Stimulated activated CD8-positive, alpha-beta memory T cell treated with anti-CD3 and anti-CD28 coated beads, Interleukin-12 subunit alpha, Interleukin-12 subunit beta, amount 100 ng/mL, for 1 hour (primary cell): Measurements from ENCODE around the gene SRPRB.

ENCODE experiments used
- DNase-seq: peaks from one replicate; pipeline ENCODE4 v3.0.0-alpha.2; 2020; ENCODE audit warnings: low read depth

The SRPRB gene

DNA sequence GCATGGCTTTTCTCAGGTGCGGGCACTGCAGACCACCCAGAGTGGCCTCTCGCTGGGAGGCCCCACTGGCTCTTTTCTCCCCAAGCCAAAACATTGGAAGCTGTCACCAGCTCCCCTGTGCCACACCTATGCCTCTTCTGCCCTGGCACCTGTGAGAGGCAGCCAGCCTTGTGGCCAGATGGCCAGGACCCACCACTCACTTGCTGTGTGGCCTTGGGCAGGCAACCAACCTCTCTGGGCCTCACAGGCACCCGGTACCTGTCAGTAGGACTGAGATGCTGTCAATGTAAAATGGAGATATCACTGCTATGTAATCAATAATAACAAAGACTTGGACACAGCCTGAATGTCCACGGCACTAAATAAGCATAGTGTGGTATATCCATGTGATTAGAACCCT lies 36.5 kb downstream of the SRPRB start:
- no peak for DNase-seq

DNA sequence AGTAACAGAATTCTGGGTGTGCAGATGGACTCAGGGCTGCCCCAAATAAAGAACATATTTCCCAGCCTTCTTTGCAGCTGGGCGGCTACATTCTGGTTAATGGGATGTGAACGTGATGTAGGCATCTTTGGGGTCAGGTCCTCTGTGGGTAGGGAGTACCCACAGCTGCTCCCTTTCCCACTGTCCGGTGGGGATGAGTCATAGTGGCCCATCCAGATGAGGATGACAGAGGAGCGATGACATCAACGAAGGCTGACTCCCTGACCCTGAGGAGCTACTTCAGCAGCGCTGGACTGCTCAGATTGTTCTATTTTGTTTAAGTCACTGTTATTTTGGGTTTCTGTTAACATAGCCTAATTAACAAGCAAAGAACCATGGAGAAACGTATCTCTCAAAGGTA lies 38.0 kb downstream of the SRPRB start:
- DNase-seq: no peak

DNA sequence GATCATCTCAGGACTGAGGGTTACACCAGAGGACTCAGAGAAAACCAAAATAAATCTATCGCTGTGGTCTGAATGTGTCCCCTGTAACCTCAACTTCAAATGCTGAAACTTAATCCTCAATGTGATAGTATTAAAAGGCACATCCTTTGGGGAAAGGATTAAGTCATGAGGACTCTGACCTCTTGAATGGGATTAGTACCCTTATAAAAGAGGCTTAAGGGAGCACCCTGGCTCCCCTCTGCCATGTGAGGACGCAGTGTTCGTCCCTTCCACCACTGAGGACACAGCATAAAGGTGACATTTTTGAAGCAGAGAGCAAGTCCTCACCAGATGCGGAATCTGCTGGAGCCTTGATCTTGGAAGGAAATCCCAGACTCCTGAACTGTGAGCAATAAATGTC lies 39.5 kb downstream of the SRPRB start:
- no peak for DNase-seq

DNA sequence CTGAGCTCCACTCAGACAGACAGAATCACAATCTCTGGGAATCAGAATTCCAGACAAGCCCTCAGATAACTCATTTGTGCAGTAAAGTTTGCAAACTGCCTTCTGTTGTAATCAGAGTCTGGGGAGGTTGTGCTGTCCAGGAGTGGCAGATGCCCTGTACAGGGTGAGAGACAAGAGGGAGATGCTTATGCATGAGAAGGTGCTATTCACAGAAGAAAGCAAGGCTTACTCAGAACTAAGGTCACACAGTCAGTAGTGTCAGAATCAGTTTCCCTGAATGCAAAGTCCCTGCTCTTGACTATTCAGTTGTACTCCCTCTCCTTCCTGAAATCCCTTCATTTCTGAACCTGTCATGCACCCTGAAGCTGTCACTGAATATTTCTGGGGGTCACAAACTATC lies 43.7 kb downstream of the SRPRB start:
- DNase-seq: no peak

DNA sequence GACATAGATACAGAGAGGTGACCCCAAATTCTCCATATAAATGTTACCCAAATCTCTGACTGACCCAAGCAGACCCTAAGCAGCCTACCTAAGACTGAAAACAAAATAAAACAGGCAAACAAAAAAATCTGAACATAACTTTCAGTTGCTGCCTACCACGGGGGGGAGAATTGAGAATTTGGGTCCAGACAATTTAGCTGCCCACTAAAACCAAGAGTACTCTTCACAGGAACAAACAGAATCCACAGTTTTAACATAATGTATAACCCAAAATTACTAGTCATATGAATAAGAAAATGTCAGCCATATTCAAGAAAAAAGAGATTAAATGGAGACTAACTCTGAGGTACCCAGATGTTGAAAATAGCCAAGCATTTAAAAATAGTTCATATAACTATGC lies 44.4 kb downstream of the SRPRB start:
- no peak for DNase-seq

DNA sequence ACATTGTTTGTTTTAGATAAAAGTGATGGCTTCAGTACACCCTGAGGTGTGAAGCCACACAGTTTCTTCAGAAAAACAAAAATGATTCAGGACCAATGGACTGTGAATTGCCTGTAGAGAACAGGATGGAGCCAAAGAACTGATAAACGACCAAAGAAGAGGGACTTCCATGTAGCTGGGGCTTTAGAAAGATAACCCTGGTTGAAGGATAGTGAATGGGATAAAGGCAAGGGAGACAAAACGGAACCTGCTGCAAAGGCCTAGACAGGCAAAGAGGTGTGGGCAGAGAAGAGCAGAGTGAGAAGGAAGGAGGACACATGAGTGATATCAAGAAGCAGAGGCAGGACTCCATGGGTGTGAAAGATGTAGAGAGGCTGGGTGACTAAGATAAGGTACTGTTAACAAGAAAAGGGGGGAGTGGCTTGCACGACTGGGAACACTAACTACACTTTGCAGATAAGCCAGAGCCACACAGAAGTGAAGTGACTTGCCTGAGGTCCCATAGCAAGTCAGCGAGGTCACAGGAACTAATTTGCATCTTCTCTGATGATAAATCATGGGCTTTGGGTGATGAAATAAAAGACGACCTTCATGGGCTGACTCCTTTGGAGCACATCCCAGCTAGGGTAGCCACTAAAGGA lies 45.8 kb downstream of the SRPRB start:
- DNase-seq: no peak

DNA sequence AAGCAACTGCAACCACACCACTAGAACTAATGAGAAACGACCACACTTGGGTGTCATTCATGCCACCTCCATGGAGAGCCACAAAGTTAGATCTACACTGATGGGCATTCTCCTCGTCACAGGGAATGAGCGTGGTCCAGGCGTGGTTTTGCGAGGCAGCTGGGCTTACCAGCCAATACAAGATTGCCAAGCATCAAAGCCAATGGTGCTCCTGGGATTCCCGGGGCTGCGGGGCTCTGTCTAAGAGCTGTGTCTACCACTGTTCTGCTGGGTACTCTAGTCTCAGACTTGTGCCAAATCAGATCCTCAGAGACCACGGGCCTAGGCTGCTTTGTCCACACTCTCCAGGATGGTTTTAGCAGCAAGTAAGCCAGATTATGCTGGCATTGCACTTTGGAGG lies 46.3 kb downstream of the SRPRB start:
- DNase-seq: no peak

DNA sequence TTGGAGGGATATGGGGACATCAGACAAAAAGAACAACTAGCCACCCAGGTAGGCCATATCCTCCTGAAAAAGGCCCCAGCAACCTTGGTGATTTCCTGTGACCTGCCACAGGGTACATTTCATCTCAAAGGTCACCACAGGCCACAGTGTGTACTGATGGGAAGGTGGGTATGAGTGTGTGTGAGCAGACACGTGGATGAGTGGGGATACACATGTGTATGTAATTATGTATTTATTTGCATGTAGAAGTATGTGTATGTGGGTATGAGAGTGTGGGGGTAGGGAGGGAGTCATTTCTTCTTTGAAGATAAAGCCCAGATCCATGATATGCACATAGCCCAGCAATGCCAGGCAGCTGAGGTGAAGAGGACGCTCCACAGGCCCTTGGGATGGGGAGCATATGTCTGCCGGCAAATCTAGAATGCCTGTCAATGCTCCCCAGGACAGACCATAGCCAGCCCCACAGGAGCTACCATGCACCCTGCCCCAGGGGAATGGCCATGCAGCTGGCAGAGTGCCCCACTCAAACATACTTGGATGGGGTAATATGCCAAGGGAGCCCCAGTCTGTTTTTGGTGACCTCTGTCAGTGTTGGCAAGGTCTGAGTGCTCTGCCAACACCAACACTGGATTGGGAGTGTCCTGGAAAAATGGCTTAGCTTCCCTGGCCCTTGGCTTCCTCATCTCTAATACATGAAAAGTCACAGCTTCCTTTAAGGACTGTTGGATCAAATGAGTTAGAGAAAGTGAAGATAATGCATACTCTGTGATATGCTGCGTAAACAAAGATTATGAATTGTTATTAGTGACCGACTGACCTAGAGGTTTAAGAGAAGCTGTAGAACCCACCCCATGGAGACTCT lies 47.7 kb downstream of the SRPRB start:
- no peak for DNase-seq

DNA sequence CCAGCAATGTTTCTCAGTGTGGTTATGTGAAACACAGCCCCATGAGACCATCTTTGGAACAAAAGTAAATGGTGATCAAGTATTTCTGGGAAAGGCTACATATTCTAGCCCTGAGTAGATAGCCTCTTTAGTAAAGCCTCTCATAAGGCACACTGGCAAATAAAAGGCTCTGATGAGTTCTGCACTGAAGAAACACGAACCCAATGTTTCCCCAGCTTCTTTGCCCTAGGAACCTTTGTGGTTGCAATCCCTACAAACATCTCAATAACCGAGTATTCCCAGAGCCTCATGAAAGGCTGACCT lies 48.3 kb downstream of the SRPRB start:
- no peak for DNase-seq

DNA sequence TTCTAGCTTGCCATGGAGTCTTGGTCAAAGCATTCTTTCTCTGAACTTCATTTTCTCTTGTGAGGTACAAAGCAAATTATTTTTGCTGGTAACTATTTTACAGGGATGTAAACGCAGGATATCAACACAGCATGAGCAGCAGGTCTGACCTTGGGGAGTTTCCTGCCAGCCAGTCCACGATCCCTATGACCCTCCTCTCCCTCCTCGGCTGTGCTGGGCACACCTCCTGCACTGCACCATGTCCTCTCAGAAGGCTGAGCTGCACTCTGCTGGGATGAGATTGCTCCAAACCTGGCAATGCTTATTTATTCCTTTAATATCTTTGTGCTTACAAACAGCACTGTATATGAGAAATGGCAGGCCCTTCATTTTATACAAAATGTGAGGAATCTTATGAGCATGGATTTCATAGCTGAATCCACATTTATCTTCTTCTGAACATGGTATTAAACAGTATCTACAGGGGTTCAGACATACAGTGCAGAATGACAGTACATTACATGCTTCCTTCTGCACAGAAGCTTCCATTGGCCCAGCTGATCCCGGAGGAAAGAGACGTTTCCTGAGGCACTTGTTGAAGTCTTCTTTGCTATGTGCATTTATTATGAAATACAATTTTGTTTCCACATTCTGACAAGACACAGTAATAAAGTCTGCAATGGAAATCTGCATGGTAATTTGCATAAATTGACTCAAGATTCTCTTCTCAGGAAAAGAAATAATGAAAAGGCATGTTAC lies 48.8 kb downstream of the SRPRB start:
- DNase-seq: no peak

DNA sequence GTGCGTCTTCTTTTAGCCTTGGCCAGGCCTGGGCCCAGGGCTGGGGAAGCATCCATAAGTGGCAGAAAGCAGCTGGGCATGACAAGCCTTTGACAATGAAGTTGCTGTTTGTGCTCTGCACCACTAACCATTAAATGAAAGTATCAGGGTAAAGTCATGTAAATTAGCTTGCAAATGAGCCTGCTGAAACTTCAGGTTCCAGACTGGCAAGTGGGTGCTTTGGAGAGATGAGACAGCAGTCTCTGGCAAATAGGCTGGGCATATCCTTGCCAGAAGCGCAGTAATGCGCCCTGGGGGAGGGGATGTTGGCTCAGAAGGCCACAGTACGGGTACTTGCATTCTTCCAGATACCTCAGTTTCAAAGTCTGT lies 49.4 kb downstream of the SRPRB start:
- DNase-seq: no peak

DNA sequence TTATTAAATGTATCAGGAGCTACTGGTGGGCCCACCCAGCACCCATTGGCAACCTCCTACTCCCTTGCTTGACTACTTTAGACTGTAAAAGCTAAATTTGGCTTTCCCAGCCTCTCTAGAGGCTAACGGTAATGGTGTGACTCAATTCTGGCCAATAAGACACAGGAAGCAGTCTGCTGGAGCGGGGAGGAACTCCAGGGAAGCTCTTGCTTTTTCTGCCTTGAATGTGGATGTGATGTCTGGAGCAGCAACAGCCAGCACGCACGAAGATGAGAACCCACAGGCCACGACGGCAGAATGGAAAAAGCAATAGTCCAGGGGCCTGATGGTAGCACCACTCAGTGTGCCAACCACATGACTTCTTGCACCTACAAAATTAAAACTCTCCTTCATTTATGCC lies 50.2 kb downstream of the SRPRB start:
- DNase-seq: no peak

DNA sequence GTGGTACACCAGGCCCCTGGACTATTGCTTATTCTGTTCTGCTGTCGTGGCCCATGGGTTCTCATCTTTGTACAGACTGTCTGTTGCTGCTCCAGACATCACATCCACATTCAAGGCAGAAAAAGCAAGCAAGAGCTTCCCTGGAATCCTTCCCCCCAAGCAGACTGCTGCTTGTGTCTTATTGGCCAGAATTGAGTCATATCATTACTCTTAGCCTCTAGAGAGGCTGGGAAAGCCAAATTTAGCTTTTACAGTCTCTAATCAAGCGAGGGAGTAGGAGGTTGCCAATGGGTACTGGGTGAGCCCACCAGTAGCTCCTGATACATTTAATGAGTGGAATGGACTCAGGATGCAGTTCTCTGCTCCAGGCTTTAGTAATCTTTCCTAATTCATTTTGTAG lies 50.7 kb downstream of the SRPRB start:
- DNase-seq: no peak

DNA sequence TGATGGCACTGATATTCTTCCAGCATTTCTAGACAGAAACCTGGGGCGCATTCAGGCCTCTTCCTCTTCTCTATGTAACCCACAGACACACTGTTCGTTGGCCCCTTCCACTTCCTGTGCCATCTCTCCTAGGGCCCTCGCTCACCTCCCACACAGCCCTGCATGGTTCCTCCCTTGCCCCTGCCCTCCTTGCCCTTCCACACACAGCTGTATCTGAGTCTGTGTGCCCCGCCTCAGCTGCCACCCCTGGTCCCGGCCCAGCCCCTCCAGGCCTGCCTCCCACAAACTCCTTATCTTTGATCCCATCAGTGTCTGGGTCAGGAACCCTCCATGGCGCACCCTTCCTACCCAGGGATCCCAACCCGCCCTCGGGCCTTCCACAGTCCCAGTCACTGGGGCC lies 52.2 kb downstream of the SRPRB start:
- DNase-seq: no peak

DNA sequence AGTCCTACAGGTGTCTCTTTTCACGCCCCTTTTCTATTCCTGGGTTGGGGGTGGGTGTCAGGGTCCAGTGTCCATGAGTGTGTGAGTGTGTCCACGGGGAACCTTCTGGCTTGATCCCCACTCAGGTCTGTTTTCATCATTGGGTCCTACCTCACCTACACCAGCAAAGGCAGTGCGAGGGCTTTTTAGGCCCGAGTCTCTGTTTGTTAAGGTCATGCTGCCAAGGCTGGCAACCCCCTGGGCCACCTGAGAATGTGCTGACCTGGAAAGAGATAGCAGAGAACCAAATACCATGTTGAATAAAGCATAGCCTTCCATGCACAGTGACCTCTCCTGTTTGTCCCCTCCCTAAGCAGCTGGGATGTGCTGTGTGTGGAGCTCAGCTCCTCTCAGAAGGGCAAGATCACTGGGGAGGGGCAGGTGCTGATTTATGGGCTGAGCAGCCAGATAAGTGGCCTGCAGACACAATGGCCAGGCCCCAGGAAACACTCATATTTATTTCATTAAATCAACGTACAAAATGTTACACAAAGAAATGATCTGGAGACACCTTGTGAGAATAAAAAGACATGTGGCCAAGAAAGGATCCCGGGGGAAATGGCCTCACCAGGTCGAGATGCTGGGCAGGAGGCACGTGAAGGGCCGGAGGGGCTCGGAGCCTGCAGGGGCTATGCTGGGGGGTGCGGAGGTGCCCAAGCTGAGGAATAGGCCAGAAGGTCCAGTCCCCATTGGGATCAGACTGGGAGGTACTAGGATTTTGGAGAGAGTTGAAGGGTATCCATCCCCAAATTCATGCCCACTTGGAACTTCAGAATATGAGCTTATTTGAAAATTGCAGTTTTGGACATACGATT lies 54.0 kb downstream of the SRPRB start:
- DNase-seq: no peak

DNA sequence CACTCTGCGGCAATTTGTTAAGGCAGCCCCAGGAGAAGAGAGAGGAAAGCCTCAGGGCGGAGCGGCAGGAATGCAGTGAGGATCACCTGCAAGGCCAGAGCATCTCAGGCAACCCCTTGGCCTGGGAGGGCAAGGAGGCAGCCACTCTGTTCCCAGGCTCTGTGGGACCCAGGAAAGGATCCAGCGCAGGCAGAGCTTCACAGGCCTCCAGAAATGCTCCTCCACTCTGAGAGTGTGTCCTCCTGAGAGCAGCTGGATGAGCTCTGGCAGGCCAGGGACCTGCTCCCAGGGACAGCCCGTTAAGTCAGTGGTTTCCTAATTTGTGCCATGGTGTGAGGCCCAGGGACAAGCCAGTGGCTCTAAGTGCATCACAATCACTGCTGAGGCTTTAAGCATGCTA lies 54.9 kb downstream of the SRPRB start:
- no peak for DNase-seq

DNA sequence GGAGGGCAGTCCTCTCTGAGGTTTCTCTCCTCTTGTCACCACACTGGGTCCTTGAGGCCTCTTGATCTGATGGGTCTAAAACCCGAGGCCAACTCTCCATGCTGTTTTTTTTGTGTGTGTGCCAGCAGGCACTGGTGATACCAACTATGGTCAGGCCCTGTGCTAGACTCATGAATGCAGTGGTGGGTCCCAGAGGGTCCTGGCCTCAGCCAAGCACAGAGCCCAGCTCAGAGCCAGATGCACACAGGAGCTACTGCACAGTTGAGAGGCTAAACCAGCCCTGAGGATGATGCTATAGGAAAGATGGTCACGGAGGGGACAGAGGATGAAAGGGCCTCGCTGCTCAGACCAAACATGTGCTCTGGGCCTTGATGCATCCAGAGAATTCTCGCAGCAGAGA lies 56.5 kb downstream of the SRPRB start:
- DNase-seq: no peak

DNA sequence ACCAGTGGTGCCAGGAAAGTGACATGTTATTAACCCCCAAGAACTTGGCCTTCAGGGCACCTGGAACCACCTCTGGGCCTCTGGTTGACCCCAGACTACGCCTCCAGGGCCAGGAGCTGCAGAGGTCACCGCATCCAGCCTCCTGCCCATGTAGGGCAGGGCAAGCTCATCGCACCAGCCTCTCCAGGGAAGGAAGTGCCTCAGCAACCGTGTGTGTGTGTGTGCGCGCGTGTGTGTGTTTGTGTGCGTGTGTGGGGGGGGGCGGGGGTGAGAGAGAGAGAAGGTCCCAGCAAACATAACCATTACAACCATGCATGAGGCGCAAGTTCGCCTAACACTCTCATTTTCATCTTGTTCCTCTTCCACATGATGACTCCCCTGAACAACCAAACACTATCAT lies 58.3 kb downstream of the SRPRB start:
- DNase-seq: no peak

DNA sequence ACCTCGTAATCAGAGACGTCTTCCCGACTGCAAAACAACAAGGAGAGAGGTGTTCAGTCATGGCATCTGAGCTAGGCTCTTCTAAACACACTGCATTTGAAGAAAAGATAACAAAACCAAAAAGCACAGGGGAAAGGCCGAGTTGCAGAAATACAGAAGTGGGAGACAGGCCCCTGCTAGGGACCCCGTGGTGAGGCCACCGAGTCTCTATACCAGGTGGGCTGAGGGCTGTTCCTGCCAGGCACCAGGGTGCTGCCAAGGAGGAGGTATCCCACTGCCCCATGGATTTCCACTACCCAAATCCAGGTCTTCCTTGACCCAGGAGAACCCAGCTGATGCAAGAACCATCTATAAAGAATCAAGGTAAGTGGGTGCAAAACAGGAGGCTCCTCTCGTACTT lies 59.0 kb downstream of the SRPRB start:
- no peak for DNase-seq

DNA sequence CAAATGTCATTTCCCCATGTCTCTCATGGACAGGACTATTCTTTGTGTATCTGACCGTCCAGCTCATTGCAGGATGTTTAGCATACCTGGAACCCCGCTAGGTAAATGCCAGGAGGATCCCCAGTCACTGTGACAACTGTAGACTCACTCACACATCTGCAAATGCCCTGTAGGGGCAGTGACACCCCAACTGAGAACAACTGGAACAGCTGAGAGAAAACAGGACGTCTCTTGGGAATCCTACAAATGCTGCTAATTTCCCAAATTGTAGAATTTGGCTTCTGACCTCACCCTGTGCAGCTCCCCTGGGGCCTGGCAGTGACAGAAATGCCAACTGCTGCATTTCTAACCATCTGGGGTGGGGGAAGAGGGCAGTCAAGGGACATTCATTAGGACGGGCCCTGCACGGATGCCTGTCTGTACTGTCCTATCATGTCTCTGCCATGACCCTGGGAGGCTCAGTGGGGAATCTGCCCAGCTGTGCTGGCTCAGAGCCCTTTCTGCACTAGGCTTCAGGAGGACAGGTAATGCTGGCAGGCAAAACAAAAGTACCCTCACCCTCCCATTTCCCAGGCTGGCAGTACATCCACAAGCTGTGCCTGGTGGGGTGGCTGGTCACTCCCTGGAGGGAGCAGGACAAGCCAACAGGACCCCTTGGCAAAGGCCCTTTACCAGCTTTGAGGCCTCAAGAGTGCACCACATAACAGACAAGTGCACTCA lies 59.7 kb downstream of the SRPRB start:
- no peak for DNase-seq

DNA sequence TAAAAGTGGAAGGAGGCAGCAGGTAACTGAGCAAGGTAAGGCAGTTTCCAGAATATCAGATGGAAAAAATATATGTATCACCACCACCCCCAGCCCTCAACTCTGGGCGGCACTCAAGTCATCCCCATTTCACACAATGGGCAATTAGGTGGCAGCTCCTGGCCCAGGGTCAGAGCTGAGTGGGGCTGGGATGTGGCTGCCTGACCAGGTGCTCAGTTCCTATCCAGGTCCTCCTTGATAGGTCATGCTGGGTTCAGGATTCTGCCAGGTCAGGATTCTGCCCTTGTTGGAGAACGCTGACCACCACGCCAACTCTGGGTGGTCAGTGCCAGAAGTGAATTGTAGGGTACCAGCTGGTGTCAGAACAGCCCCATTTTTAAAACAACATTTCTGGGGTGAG lies 60.5 kb downstream of the SRPRB start:
- DNase-seq: no peak

DNA sequence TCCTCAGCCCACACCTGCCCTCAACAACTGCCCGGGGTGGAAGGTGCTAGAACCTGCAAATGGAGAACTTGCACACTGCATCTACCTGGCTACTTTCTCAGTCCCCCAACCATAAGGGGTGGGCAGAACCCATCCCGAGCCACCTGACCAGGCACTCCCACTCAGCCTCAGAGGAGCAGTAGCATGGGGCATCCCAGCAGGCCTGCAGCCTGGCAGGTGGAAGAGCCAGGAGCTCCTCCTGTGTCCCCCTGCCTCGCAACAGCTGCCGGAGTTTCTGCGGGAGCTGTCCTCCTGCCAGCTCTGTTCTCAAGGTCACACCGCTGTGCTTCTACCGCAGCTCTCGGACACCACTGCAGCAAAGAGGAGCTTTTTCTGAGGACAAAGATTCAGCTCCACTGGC lies 62.6 kb downstream of the SRPRB start:
- DNase-seq: no peak
